HL-60 (cell line): ENCODE data around the gene ETAA1.

ENCODE experiments used
- DNase-seq, 2 experiments: peaks; one replicate each; pipeline ENCODE4 v3.0.0-alpha.2; 2010 to 2020; ENCODE audit warnings: low read depth in 1 of 2, low spot score in 1 of 2
- H3K27ac ChIP-seq: fragments of 250-450 bp; sonication (Bioruptor Pico); replicated peaks from 2 replicates; pipeline ENCODE4 v1.5.1; 2020; ENCODE audit warnings: mild to moderate bottlenecking, moderate library complexity
- H3K27me3 ChIP-seq: fragments of 250-450 bp; sonication (Bioruptor Pico); 2 replicates; pipeline ENCODE4 v1.5.1; 2021; ENCODE audit warnings: mild to moderate bottlenecking, moderate library complexity; ENCODE audit not compliant: insufficient read depth, poor library complexity, severe bottlenecking
- H3K4me3 ChIP-seq: replicated peaks from 2 replicates; pipeline ENCODE4 v1.5.1; 2011; ENCODE audit warnings: mild to moderate bottlenecking, control low read depth, low read length; ENCODE audit not compliant: insufficient read depth
- CTCF ChIP-seq: IDR thresholded peaks from one replicate; pipeline ENCODE4 v1.5.1; 2011; ENCODE audit warnings: low read length, control low read depth, inconsistent platforms; ENCODE audit not compliant: insufficient read depth
- GABPA ChIP-seq: IDR thresholded peaks from 2 replicates; pipeline ENCODE4 v1.6.1; 2012; ENCODE audit warnings: low read depth
- POLR2AphosphoS5 ChIP-seq: IDR thresholded peaks from 2 replicates; pipeline ENCODE4 v1.6.1; 2012; ENCODE audit warnings: low read depth
- REST ChIP-seq: IDR thresholded peaks from 2 replicates; pipeline ENCODE4 v1.6.1; 2012; ENCODE audit warnings: low read depth; ENCODE audit not compliant: insufficient replicate concordance
- SPI1 ChIP-seq: IDR thresholded peaks from 2 replicates; pipeline ENCODE4 v1.6.1; 2012; ENCODE audit warnings: low read depth, mild to moderate bottlenecking, borderline replicate concordance

The ETAA1 gene

GRCh38 chr2:67436221-67436620, 39.1 kb downstream of the ETAA1 start:
- no peak for DNase-seq
- Histone ChIP-seq H3K27me3 (peaks cover 2% of the 10 kb centered on the region), H3K4me3 (no peak overlapping the region), H3K27ac (no peak overlapping the region)
- TF ChIP-seq SPI1 (no peak), POLR2AphosphoS5 (no peak), GABPA (no peak), CTCF (no peak), REST (no peak)

GRCh38 chr2:67437114-67437513, 40.0 kb downstream of the ETAA1 start:
- no peak for DNase-seq
- no peak for TF ChIP-seq POLR2AphosphoS5
- Histone ChIP-seq H3K27me3 (peaks cover 2% of the 10 kb centered on the region), H3K4me3 (no peak overlapping the region), H3K27ac (no peak overlapping the region)

- H3K27ac ChIP-seq = no peak overlapping the region
- no peak for DNase-seq
- no peak overlapping the region for H3K4me3 ChIP-seq
- peaks cover 2% of the 10 kb centered on the region for H3K27me3 ChIP-seq
- no peak for TF ChIP-seq CTCF
- TF ChIP-seq GABPA = no peak
- TF ChIP-seq SPI1 = no peak
- TF ChIP-seq POLR2AphosphoS5 = no peak
- TF ChIP-seq REST = no peak
Observed at GRCh38 chr2:67438337-67438736, 41.2 kb downstream of the ETAA1 start.

- TF ChIP-seq POLR2AphosphoS5 = no peak
- TF ChIP-seq REST = no peak
- no peak for TF ChIP-seq CTCF
- TF ChIP-seq GABPA = no peak
- no peak for TF ChIP-seq SPI1
- Histone ChIP-seq H3K4me3 (no peak overlapping the region), H3K27ac (no peak overlapping the region), H3K27me3 (no peaks in the 10 kb centered on the region)
- DNase-seq = no peak
Observed at GRCh38 chr2:67445652-67446268, 48.6 kb downstream of the ETAA1 start.
